ENCODE data around the gene MRM2.

MRM2 gene

DNA sequence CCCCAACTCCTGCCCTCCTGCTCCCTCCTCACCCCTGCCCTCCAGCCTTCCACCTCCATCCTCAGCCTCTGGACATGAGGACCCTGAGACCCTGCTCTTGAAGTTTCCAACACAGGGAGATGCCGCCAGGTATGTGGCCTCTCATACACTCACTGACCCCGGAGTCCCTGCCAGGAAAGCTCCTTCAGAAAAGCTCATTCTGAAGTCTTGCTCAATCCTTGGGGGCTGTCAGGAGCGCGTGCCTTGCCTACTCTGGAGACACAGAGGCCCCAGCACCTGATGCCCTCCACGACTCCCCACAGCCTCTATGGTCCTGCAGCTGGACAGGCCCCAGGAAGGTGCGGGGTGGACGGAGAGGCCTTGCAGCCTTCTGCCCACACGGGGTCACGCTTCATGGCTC, 11.0 kb upstream of the MRM2 start:
- H3K4me3 ChIP-seq (ENCODE audit: low read depth, low read length) = no peak overlapping the region
- TF ChIP-seq, protein P1, sequence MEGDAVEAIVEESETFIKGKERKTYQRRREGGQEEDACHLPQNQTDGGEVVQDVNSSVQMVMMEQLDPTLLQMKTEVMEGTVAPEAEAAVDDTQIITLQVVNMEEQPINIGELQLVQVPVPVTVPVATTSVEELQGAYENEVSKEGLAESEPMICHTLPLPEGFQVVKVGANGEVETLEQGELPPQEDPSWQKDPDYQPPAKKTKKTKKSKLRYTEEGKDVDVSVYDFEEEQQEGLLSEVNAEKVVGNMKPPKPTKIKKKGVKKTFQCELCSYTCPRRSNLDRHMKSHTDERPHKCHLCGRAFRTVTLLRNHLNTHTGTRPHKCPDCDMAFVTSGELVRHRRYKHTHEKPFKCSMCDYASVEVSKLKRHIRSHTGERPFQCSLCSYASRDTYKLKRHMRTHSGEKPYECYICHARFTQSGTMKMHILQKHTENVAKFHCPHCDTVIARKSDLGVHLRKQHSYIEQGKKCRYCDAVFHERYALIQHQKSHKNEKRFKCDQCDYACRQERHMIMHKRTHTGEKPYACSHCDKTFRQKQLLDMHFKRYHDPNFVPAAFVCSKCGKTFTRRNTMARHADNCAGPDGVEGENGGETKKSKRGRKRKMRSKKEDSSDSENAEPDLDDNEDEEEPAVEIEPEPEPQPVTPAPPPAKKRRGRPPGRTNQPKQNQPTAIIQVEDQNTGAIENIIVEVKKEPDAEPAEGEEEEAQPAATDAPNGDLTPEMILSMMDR (IDR thresholded peaks at IDR 0.05; ENCODE audit: low read depth, low read length) = no peak

DNA sequence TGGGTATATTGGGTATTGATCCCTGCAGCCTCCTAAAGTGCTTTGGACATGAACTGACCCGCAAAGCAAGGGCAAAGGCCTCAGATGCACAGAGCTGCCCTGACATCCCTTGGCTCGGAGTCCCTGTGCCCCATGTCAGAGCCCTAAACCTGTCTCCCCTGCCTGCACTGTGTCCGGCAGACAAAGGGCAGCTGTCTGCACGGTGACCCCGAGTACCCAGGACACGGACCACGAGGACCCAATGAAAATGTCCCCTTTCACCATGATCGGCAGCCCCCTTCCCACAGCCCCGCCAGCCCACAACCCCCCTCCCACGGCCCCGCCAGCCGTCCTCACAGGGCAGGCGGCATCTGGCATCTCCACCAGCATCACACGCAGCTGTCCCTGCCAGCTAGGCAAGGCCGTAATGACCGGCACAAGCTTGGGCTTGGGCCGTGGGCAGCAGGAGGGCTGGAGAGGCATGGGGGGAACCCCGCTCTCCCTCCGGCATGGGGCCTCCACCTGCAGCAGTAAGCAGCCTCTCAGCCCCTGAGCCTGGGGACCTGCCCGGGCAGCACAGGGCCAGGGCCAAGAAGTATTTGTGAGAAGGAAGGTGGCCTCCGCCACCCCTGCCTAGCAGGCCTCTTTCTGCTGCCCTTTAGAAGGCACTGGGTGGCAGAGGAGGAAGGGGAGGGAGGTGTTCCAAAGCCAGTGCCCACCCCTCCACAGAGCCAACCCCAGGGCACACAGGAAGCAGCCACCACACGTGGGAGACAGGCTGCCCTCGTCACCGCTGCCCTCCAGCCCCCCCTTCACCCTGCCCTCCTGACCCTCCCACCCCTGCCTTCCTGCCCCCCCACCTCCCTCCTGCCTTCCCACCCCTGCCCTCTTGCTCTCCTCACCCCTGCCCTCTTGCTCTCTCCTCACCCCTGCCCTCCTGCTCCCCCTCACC, 10.1 kb upstream of the MRM2 start:
- H3K4me3 ChIP-seq (ENCODE audit: low read depth, low read length) = no peak overlapping the region
- TF ChIP-seq, protein P1 (IDR thresholded peaks at IDR 0.05; ENCODE audit: low read depth, low read length) = no peak

DNA sequence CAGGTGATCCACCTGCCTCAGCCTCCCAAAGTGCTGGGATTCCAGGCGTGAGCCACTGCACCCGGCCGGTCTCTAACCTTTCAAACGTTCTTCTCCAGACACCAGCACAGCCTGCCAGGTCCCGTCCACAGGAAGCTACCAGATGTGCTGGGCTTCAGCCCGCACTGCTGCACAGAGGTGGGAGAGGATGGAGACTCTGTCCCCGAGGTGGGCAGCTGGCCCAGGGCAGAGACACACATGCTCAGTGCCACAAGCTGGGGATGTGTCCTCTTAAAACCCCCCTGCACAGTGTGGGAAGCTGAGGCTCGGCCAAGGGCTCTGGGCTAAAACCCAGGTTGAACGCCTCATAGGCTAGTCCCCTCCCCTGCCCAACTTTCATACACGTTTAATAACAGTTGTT, 9.4 kb upstream of the MRM2 start:
- TF ChIP-seq, protein P1 (IDR thresholded peaks at IDR 0.05; ENCODE audit: low read depth, low read length) = no peak
- no peak overlapping the region for H3K4me3 ChIP-seq (ENCODE audit: low read depth, low read length)

DNA sequence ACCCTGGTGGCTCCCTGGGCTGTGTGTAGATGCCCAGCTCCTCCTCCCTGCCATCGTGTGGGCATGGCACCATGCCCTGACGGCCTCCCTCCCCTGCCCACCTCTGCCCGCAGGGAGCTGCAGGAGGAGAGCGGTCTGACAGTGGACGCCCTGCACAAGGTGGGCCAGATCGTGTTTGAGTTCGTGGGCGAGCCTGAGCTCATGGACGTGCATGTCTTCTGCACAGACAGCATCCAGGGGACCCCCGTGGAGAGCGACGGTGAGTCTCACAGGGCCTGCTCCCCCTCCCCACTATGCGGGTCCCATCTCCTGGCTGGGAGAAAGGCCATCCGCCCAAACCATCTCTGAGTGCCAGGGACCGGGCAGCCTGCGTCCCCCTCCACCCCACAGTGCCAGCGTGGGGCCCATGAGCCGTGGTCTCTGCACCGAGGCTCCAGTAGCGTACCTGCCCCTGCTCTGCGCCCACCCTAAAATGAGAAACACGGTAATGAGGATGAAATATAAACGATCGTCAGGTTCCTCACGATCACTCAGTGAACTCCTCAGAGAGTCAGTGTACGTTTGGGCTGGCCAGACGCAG, 7.8 kb upstream of the MRM2 start:
- H3K4me3 ChIP-seq (ENCODE audit: low read depth, low read length) = no peak overlapping the region
- TF ChIP-seq, protein P1 (IDR thresholded peaks at IDR 0.05; ENCODE audit: low read depth, low read length) = no peak

DNA sequence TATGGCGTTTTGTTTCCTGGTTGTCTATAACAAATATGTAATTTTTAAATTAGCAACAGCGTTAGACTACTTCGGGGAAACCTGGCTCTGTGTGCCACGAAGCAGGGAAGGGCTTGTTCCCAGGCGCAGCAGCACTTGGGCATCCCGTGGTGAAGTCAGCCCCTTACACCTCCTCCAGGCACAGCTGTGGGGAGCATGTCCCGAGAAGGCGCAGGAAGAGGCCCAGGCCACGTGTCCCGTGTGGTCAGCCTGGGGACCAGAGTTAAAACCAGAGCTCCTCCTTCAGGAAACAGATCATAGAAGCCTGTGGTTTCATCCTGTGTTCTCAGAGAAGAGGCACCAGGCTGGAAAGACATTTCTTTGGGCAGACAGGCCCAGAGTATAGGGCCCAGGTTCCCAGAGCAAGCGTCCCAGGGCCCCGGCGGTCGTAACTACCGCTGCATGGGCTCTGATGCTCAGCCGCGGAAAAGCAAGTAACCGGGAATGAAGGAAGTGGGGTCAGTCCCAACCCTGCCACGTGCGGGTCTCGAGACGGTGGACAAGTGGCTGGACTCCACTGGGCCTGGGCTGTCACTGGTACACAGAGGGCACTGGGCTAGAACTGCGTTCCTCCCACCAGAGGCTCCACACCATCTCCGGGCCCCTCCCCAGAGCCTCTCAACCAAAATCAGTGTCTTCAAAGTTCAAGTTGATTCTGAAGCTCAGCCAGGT, 7.1 kb upstream of the MRM2 start:
- no peak overlapping the region for H3K4me3 ChIP-seq (ENCODE audit: low read depth, low read length)
- TF ChIP-seq, protein P1 (IDR thresholded peaks at IDR 0.05; ENCODE audit: low read depth, low read length) = no peak

DNA sequence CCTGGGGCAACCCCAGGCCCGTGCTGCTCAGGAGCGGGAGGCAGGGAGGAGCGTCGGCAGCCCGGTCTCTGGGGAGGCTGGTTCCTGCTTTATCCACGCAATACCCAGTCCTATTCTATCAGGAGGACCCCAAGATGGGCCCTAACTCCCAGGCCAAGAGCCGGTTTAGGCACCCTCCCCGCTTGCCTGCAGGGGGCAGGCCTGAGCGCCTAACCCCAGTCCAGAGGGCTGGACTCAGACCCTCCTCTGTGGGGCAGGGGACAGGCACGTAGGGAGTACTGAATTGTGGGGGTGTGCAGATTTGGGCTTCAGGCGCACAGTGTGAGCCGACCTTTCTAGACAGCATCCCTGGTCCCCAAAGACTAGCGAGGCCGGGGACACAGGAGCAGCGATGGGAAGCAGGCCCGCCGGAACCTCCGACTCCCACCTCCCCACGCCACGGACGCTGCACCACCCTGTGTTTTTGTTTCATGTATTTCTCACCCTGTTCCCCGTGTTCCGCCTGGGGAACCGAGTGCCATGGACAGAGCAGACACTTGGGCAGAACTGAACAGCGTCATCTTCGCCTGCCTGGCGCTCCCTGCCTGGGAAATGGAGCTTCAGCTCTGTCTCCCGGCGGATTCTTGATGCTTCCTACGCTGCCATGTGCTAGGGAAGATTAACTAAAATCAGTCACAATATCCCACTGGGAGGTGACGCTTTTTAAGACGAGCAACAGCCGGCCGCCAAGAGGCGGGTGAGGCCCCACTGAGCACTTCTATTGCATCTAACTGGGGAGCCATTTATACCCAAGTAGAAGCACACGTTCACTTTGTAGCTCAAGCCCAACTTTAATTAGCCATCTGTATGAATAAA, 5.4 kb upstream of the MRM2 start:
- no peak overlapping the region for H3K4me3 ChIP-seq (ENCODE audit: low read depth, low read length)
- TF ChIP-seq, protein P1 (IDR thresholded peaks at IDR 0.05; ENCODE audit: low read depth, low read length) = peak; percentile 85
